ENCODE results near the gene C5orf46. TPM values are rescaled to one million over a fixed set of nuclear protein-coding genes. Genes with fewer than 3 reads are reported as not detected.

C5orf46 gene
- total and polyA plus RNA-seq, 2 experiments from 2014 or later: 0.40 TPM; not detected in 1

DNA sequence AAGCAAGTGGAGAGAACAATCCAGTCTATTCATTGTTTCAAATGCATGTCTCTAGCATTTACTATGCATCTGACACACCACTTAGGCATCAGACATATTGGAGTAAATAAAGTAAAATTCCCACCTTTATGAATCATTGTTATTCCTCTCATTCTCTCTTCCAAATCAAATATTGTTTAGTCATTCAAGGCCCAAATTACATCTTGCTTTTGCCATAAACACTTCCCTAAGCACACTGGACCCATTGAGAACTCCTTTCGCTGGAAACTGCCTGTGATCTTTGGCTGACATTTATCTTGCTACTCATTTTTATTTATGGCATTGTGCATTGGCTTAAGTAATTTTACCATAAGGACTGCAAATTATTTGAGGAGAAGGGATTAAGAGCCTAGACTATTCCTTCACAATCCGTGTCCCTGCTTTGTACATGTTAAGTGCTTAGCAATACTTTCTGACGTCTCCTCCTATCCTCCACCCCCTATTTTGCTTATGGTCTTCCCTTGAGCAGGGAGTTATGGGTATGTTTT lies 7.4 kb downstream of the C5orf46 start:
- H3K4me3 Mint-ChIP-seq: no peak overlapping the region
- Histone ChIP-seq H3K27ac (ENCODE audit: low read depth) (no peak overlapping the region), H3F3A (replicated peaks; ENCODE audit: low read depth) (no peaks in the 10 kb centered on the region), H3K9me2 (ENCODE audit: insufficient read depth) (no peaks in the 10 kb centered on the region), H3K27me3 (ENCODE audit: insufficient read depth) (no peaks in the 10 kb centered on the region), H3K4me3 (no peak overlapping the region), H3K79me2 (replicated peaks; ENCODE audit: insufficient read depth) (no peaks in the 10 kb centered on the region), H2AFZ (no peak overlapping the region), H3K36me3 (ENCODE audit: insufficient read depth) (no peaks in the 10 kb centered on the region), H4K20me1 (replicated peaks; ENCODE audit: insufficient read depth) (no peaks in the 10 kb centered on the region), H3K4me2 (no peak overlapping the region), H3K4me1 (ENCODE audit: insufficient read depth) (peaks cover 10% of the 10 kb centered on the region; the same call in 1 of the 2 replicates)
- peaks cover 11% of the 10 kb centered on the region; the same call in 2 of the 3 replicates for H3K4me1 Mint-ChIP-seq
- no peaks in the 10 kb centered on the region for H3K9me3 Mint-ChIP-seq
- DNase-seq (ENCODE audit: low spot score) (no peak), ATAC-seq (no peak)
- no peak overlapping the region for H3K27ac Mint-ChIP-seq
- no peaks in the 10 kb centered on the region for H3K36me3 Mint-ChIP-seq (ENCODE audit: low read depth)
- no peaks in the 10 kb centered on the region for H3K27me3 Mint-ChIP-seq (ENCODE audit: insufficient read depth, low read depth, poor library complexity)
- TF ChIP-seq, protein P1, sequence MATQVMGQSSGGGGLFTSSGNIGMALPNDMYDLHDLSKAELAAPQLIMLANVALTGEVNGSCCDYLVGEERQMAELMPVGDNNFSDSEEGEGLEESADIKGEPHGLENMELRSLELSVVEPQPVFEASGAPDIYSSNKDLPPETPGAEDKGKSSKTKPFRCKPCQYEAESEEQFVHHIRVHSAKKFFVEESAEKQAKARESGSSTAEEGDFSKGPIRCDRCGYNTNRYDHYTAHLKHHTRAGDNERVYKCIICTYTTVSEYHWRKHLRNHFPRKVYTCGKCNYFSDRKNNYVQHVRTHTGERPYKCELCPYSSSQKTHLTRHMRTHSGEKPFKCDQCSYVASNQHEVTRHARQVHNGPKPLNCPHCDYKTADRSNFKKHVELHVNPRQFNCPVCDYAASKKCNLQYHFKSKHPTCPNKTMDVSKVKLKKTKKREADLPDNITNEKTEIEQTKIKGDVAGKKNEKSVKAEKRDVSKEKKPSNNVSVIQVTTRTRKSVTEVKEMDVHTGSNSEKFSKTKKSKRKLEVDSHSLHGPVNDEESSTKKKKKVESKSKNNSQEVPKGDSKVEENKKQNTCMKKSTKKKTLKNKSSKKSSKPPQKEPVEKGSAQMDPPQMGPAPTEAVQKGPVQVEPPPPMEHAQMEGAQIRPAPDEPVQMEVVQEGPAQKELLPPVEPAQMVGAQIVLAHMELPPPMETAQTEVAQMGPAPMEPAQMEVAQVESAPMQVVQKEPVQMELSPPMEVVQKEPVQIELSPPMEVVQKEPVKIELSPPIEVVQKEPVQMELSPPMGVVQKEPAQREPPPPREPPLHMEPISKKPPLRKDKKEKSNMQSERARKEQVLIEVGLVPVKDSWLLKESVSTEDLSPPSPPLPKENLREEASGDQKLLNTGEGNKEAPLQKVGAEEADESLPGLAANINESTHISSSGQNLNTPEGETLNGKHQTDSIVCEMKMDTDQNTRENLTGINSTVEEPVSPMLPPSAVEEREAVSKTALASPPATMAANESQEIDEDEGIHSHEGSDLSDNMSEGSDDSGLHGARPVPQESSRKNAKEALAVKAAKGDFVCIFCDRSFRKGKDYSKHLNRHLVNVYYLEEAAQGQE (IDR thresholded peaks at IDR 0.05; ENCODE audit: unreplicated experiment): no peak
- TF ChIP-seq CTCF (conservative IDR thresholded peaks at IDR 0.05; ENCODE audit: low read depth in 2 of 2) (no peak), EZH2 (IDR thresholded peaks at IDR 0.05; ENCODE audit: low read depth, unreplicated experiment) (no peak), JUNB (IDR thresholded peaks at IDR 0.05; ENCODE audit: unreplicated experiment) (no peak), ZNF114 (CRISPR knock-in tag; IDR thresholded peaks at IDR 0.05) (no peak), STAT1 (IDR thresholded peaks at IDR 0.05; ENCODE audit: unreplicated experiment) (no peak), EZH2phosphoT487 (IDR thresholded peaks at IDR 0.05; ENCODE audit: unreplicated experiment) (no peak), POLR2AphosphoS5 (IDR thresholded peaks at IDR 0.05; ENCODE audit: low read depth) (no peak), ZNF462 (CRISPR knock-in tag; IDR thresholded peaks at IDR 0.05) (no peak), CREB1 (CRISPR knock-in tag; IDR thresholded peaks at IDR 0.05; ENCODE audit: low read depth) (no peak), NANOG (IDR thresholded peaks at IDR 0.05; ENCODE audit: borderline replicate concordance) (no peak)
- TF ChIP-seq, protein P2, sequence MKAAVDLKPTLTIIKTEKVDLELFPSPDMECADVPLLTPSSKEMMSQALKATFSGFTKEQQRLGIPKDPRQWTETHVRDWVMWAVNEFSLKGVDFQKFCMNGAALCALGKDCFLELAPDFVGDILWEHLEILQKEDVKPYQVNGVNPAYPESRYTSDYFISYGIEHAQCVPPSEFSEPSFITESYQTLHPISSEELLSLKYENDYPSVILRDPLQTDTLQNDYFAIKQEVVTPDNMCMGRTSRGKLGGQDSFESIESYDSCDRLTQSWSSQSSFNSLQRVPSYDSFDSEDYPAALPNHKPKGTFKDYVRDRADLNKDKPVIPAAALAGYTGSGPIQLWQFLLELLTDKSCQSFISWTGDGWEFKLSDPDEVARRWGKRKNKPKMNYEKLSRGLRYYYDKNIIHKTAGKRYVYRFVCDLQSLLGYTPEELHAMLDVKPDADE (IDR thresholded peaks at IDR 0.05): no peak

Data from GM23338 (cell line).